ENCODE data around the gene ATP5F1B. TPM values are rescaled to one million over a fixed set of nuclear protein-coding genes. Genes with fewer than 3 reads are reported as not detected.
A peak's percentile ranks its signal among the peaks of the same experiment; 100 is the strongest.

The ATP5F1B gene
- total and polyA plus RNA-seq, 9 of the 15 experiments (the other 6 are each of a cell fraction or from before 2014, with no cell fraction given), result 908 to 3,125 (median 1,482) TPM

DNA sequence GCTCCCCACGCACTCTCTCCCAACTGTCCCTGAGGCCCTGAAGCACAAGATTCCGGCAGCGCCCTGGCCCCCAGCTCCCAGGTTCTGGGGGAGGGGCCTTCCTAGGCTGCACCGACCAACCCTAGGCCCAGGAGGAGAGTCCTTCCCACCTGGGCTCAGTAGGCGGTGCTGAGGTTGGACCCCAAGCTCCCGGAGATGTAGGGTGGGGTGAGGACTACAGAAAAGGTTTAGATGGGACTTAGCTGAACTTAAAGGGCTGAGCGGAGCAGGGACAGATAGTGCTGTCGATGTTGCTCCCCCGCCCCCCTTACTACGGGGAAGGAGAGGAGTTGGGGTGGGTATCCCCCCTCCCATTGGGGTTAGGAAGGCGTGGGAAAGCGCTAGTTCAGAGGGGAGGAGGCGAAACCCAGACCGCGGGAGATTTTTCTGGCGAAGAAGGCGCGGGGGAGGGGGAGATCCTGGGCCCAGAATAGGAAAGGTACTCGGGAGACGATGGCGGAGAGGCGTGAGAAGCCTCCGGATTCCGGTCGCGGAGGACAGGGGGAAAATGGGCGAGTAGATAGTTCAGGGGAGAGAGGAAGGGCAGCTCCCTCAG is 11.4 kb downstream of the ATP5F1B start (continued):
- TF ChIP-seq, protein P1, sequence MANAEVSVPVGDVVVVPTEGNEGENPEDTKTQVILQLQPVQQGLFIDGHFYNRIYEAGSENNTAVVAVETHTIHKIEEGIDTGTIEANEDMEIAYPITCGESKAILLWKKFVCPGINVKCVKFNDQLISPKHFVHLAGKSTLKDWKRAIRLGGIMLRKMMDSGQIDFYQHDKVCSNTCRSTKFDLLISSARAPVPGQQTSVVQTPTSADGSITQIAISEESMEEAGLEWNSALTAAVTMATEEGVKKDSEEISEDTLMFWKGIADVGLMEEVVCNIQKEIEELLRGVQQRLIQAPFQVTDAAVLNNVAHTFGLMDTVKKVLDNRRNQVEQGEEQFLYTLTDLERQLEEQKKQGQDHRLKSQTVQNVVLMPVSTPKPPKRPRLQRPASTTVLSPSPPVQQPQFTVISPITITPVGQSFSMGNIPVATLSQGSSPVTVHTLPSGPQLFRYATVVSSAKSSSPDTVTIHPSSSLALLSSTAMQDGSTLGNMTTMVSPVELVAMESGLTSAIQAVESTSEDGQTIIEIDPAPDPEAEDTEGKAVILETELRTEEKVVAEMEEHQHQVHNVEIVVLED (CRISPR knock-in tag; IDR thresholded peaks at IDR 0.05), result no peak
- TF ChIP-seq CBX5 (IDR thresholded peaks at IDR 0.05; ENCODE audit: borderline replicate concordance, low read depth), result no peak
- TF ChIP-seq, protein P2, sequence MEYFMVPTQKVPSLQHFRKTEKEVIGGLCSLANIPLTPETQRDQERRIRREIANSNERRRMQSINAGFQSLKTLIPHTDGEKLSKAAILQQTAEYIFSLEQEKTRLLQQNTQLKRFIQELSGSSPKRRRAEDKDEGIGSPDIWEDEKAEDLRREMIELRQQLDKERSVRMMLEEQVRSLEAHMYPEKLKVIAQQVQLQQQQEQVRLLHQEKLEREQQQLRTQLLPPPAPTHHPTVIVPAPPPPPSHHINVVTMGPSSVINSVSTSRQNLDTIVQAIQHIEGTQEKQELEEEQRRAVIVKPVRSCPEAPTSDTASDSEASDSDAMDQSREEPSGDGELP (CRISPR knock-in tag; IDR thresholded peaks at IDR 0.05; ENCODE audit: borderline replicate concordance), result peak; percentile 40
- TF ChIP-seq OTX1 (CRISPR knock-in tag; IDR thresholded peaks at IDR 0.05), result no peak
- TF ChIP-seq, protein P3, sequence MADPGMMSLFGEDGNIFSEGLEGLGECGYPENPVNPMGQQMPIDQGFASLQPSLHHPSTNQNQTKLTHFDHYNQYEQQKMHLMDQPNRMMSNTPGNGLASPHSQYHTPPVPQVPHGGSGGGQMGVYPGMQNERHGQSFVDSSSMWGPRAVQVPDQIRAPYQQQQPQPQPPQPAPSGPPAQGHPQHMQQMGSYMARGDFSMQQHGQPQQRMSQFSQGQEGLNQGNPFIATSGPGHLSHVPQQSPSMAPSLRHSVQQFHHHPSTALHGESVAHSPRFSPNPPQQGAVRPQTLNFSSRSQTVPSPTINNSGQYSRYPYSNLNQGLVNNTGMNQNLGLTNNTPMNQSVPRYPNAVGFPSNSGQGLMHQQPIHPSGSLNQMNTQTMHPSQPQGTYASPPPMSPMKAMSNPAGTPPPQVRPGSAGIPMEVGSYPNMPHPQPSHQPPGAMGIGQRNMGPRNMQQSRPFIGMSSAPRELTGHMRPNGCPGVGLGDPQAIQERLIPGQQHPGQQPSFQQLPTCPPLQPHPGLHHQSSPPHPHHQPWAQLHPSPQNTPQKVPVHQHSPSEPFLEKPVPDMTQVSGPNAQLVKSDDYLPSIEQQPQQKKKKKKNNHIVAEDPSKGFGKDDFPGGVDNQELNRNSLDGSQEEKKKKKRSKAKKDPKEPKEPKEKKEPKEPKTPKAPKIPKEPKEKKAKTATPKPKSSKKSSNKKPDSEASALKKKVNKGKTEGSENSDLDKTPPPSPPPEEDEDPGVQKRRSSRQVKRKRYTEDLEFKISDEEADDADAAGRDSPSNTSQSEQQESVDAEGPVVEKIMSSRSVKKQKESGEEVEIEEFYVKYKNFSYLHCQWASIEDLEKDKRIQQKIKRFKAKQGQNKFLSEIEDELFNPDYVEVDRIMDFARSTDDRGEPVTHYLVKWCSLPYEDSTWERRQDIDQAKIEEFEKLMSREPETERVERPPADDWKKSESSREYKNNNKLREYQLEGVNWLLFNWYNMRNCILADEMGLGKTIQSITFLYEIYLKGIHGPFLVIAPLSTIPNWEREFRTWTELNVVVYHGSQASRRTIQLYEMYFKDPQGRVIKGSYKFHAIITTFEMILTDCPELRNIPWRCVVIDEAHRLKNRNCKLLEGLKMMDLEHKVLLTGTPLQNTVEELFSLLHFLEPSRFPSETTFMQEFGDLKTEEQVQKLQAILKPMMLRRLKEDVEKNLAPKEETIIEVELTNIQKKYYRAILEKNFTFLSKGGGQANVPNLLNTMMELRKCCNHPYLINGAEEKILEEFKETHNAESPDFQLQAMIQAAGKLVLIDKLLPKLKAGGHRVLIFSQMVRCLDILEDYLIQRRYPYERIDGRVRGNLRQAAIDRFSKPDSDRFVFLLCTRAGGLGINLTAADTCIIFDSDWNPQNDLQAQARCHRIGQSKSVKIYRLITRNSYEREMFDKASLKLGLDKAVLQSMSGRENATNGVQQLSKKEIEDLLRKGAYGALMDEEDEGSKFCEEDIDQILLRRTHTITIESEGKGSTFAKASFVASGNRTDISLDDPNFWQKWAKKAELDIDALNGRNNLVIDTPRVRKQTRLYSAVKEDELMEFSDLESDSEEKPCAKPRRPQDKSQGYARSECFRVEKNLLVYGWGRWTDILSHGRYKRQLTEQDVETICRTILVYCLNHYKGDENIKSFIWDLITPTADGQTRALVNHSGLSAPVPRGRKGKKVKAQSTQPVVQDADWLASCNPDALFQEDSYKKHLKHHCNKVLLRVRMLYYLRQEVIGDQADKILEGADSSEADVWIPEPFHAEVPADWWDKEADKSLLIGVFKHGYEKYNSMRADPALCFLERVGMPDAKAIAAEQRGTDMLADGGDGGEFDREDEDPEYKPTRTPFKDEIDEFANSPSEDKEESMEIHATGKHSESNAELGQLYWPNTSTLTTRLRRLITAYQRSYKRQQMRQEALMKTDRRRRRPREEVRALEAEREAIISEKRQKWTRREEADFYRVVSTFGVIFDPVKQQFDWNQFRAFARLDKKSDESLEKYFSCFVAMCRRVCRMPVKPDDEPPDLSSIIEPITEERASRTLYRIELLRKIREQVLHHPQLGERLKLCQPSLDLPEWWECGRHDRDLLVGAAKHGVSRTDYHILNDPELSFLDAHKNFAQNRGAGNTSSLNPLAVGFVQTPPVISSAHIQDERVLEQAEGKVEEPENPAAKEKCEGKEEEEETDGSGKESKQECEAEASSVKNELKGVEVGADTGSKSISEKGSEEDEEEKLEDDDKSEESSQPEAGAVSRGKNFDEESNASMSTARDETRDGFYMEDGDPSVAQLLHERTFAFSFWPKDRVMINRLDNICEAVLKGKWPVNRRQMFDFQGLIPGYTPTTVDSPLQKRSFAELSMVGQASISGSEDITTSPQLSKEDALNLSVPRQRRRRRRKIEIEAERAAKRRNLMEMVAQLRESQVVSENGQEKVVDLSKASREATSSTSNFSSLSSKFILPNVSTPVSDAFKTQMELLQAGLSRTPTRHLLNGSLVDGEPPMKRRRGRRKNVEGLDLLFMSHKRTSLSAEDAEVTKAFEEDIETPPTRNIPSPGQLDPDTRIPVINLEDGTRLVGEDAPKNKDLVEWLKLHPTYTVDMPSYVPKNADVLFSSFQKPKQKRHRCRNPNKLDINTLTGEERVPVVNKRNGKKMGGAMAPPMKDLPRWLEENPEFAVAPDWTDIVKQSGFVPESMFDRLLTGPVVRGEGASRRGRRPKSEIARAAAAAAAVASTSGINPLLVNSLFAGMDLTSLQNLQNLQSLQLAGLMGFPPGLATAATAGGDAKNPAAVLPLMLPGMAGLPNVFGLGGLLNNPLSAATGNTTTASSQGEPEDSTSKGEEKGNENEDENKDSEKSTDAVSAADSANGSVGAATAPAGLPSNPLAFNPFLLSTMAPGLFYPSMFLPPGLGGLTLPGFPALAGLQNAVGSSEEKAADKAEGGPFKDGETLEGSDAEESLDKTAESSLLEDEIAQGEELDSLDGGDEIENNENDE (IDR thresholded peaks at IDR 0.05; ENCODE audit: low read depth, low read length), result no peak
- TF ChIP-seq, protein P4, sequence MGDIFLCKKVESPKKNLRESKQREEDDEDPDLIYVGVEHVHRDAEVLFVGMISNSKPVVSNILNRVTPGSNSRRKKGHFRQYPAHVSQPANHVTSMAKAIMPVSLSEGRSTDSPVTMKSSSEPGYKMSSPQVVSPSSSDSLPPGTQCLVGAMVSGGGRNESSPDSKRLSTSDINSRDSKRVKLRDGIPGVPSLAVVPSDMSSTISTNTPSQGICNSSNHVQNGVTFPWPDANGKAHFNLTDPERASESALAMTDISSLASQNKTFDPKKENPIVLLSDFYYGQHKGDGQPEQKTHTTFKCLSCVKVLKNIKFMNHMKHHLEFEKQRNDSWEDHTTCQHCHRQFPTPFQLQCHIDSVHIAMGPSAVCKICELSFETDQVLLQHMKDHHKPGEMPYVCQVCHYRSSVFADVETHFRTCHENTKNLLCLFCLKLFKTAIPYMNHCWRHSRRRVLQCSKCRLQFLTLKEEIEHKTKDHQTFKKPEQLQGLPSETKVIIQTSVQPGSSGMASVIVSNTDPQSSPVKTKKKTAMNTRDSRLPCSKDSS (IDR thresholded peaks at IDR 0.05; ENCODE audit: low read depth, partially characterized antibody), result no peak
- no peak for TF ChIP-seq HLTF (IDR thresholded peaks at IDR 0.05)
- TF ChIP-seq MED1 (CRISPR knock-in tag; IDR thresholded peaks at IDR 0.05; ENCODE audit: borderline replicate concordance), result no peak
- TF ChIP-seq RFX5 (IDR thresholded peaks at IDR 0.05; ENCODE audit: low read depth, low read length), result no peak
- no peak for TF ChIP-seq ZNF134 (CRISPR knock-in tag; conservative IDR thresholded peaks at IDR 0.05)
- TF ChIP-seq NFYB (IDR thresholded peaks at IDR 0.05; ENCODE audit: extremely low read depth, insufficient read length), result no peak
- no peak for TF ChIP-seq FOSL1 (tag; conservative IDR thresholded peaks at IDR 0.05)
- no peak for TF ChIP-seq TEAD1 (CRISPR knock-in tag; IDR thresholded peaks at IDR 0.05)
